Panc1 (cell line): ENCODE results near the gene MCM8.

Experiments
- POLR2AphosphoS5 ChIP-seq: IDR thresholded peaks from 2 replicates; pipeline ENCODE4 v1.6.1; 2012; ENCODE audit warnings: mild to moderate bottlenecking, low read depth, low read length, moderate library complexity
- TCF7L2 ChIP-seq: IDR thresholded peaks from 2 replicates; pipeline ENCODE4 v1.6.1; 2011; ENCODE audit warnings: mild to moderate bottlenecking, low read depth, low read length, inconsistent platforms
- TF ChIP-seq, protein P1 (sequence below): fragments of 450-650 bp; IDR thresholded peaks from 2 replicates; pipeline ENCODE4 v1.5.1; 2017; ENCODE audit warnings: mild to moderate bottlenecking

DNA sequence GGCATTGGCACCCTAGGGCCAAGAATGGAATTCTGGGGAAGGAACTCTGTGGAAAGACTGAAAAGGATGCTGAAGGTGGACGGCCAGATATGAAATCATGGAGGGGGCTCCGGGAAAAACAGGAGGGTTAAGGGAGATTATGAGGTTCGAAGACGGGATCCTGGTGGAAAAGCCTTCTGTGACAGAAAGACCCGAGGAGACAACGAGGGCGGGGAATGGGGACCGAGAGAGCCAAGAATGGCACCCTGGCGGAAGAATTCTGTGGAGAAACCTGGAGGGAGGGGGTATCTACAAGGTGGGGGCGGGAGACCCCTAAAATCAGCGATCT lies 545 bp upstream of the MCM8 start:
- TF ChIP-seq, protein P1, sequence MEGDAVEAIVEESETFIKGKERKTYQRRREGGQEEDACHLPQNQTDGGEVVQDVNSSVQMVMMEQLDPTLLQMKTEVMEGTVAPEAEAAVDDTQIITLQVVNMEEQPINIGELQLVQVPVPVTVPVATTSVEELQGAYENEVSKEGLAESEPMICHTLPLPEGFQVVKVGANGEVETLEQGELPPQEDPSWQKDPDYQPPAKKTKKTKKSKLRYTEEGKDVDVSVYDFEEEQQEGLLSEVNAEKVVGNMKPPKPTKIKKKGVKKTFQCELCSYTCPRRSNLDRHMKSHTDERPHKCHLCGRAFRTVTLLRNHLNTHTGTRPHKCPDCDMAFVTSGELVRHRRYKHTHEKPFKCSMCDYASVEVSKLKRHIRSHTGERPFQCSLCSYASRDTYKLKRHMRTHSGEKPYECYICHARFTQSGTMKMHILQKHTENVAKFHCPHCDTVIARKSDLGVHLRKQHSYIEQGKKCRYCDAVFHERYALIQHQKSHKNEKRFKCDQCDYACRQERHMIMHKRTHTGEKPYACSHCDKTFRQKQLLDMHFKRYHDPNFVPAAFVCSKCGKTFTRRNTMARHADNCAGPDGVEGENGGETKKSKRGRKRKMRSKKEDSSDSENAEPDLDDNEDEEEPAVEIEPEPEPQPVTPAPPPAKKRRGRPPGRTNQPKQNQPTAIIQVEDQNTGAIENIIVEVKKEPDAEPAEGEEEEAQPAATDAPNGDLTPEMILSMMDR, result no peak
- TF ChIP-seq POLR2AphosphoS5 (no peak), TCF7L2 (no peak)
